T-helper 22 cell (primary cell): ENCODE results near the gene RARRES1.
"Not testable (repeated sequence)": the region's sequence is repeated elsewhere in the genome, so short reads cannot be mapped to it uniquely, and the experiment has no call there.

Experiments
- DNase-seq: peaks from one replicate; pipeline ENCODE4 v3.0.0-alpha.2; 2020; ENCODE audit warnings: low read depth

Gene RARRES1

DNA sequence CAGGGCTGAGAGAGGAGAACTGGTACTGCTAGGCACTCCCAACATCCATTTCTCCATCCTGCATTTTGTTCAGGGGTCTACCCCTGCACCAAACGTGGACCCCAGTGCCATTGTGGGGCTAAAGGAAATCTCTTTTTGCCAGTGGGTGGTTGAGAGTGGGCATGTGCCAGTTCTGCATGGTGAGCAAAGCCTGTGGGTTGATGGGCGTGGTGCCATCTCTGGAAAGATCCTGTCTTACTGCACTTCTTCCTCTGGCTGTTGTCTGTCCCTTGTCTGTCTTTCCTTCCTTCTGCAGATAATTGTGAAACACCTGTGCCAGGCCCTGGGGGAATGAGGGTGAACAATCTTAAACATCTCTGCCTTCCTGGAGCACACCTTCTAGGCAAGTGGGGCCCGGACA is 1.4 kb upstream of the RARRES1 start:
- DNase-seq, result no peak

GRCh38 chr3:158732856-158733200 is 571 bp upstream of the RARRES1 start:
- no peak for DNase-seq

- DNase-seq, result no peak
Measured at GRCh38 chr3:158731486-158731885, 771 bp downstream of the RARRES1 start.

DNA sequence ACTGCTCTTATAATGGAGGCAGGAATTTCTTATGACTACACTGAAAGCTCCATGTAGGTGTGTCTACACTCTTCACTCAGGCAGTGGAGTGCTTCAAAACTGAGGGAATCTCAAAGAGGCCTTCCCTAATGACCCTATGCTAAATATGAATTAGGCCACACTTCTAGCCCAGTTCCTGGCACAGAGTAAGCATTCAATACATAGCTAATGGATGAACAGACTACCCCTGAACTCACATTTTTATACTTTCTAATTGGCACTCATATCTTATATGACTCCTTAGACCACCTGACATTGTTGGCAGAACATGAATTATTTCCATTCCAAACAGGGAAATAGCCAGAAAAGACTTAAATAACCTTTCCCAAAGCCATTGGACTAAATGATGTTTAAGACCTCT is 3.4 kb downstream of the RARRES1 start:
- no peak for DNase-seq

DNA sequence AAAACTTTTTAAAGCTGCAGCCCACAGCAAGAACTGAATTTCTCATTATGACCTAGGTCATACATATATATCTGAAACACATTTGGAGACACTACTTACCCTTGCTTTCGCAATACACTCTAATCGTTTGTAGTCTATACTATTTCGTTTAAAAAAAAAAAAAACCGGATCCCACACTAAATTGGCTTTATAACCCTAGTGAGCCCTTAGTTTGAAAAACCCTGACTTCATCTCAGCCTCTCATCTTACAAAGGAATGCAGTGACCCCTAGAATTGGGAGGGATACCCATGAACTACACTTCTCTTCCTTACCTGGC is 4.2 kb downstream of the RARRES1 start:
- no peak for DNase-seq

DNA sequence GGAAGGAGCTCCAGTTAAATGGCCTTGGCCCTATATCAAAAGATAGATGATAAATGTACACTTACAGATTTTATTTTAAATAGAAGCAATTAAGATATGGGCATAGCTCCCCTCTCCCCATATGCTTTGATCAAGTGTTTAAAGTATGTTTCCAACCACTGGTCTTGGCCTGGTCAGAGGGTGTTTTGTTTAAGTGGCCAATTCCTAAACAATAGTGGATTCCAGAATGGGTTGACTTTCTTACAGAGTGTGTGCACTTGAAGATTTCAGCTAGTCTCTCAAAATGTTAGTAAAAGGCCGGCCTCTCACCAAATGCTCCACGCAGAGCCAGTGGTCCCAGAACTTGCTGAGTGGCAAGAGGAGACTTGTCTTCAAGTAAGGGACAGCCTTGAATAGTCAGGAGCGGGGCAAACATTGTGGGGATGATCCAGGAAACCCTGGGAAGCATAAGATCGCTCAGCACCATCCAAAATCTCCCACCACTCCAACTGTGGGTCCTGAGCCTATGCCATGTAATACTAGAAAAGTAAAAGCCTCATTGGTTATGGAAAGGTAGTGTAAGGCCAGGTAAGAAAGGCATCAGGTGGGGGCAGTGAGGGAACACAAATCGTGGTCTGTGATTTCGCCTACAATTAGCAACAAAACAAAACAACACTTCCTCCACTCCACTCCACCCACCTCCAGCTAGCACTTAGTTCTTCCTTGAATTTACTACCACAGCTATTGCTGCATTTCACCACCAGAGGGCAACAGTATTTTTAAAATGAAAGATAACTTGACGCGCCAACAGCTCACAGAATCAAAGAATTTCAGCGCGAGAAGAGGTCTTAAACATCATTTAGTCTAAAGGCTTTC is 4.8 kb downstream of the RARRES1 start:
- DNase-seq, result no peak

DNA sequence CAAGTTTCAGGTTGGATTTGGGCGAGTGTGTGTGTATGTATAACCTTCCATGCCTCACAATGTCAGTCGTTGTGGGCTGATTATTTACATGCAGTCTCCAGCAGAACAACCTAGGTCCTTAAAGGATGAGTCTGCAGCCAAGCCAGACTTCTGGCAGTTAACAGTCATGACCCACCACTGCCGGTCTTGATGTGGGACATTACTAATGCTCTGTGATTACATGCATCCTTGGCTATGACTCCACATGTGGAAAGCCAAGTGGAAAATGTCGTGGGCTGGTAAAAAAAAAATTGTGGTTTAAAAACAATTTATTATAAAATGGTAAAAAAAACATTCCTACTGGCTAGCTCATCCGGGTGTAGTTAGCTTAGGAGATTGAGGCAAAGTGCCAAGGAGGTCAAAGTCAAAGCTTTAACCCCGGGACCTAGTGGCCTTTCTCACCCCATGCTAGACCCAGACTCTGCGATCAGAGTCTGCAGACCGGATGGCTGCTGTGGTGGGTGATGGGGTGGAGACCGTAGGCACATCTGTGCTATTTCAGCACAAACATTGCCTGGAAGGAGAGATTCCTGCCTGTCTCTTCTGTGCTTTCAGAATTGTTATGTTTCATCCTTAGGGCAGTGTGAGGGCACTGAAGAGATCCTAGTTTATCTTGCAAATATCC is 6.8 kb downstream of the RARRES1 start:
- DNase-seq, result no peak

DNA sequence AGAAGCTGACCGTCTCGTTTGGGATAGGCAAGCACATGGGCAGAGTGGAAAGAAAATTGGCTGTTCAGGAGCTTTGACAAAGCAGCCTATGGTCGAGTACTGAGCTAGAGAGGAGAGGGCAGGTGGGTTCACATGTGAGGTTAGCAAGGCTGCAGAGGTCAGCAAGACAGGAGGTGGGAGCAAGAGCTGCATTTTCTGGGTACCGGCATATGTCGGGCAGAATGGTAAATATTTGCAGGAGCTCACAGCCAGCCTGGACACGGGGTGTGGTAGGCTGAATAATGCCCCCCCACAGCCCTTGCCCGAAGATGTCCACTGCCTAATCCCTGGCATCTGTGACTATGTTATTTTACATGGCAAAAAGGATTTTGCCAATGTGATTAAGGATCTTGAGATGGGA is 8.3 kb downstream of the RARRES1 start:
- DNase-seq, result no peak

DNA sequence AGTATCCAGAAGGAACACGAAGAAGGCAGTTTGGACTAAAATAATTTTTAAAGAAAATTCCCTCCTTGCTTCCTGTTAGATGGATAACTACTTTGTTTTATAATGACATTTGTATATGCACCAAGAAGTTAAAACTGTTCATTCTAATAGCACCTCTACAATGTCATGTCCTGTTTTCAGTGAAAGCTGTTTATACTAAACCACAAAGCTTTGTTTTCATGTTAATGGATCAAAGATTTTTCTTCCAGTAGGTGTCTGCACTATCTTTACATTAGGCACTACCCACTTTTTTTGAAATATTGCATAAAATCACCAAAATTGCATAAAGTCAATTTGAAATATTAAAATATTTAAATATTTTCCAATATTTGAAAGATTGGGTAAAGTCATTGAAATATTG is 10.1 kb downstream of the RARRES1 start:
- DNase-seq, result no peak

- no peak for DNase-seq
Measured at GRCh38 chr3:158718490-158719170, 13.6 kb downstream of the RARRES1 start.

DNA sequence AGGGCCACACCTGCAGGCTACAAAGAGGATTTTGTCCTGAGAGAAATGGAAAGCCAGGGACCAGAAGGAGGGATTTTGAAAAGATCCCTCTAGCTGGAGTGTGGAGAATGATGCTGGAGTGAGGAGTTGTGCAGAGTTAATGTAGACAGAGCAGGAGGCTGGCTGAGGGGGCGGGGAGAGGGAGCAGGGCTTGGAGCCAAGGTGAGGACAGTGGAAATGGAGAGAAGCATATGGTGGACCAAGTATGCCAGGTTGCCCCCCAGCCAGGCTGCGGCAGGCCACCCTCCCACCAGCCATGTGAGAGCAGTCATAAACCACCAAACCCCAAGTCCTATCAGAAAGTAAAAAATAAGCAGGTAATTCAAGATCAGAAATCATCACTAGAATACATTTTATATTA is 14.7 kb downstream of the RARRES1 start:
- DNase-seq, result no peak

- no peak for DNase-seq
Measured at GRCh38 chr3:158713094-158713499, 19.2 kb downstream of the RARRES1 start.

- DNase-seq, result no peak
Measured at GRCh38 chr3:158712443-158712842, 19.8 kb downstream of the RARRES1 start.

DNA sequence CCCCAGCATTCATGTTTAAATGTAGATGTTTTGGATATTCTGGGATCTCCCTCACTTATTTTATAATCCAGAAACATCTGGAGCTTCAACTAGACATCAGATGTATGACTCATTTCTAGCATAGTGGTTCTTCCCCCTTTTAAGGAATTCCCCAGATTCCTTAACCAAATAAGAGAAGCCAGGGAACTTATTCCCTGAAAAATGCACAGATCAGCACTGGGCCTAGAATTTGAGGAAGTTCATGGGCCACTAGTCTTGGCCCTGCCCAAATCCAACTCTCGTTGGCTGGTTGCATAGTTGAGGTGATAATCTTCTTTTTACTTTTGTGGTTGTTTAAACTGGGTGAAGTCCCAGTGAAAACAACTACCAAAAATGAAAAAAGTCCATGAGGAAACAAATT is 20.4 kb downstream of the RARRES1 start:
- DNase-seq, result no peak

- no peak for DNase-seq
Measured at GRCh38 chr3:158710601-158711000, 21.7 kb downstream of the RARRES1 start.

- no peak for DNase-seq
Measured at GRCh38 chr3:158709666-158710083, 22.6 kb downstream of the RARRES1 start.

DNA sequence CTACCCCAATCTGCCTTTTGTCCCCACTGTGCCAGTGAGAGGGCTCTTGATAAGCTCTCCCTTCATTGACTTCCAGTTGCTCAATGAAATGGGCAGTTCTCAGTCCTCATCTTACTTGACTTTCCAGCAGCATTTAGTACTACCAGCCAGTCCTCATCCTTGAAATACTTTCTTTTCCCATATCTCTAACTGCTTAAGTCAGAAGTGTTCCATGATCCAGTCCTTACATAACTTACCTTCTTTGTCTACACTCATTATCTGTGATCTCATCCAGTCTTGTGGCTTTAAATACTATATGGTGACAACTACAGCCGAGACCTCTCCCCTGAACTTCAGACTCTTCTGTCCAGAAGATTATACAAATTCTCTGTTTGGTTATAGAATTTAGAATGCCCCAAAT is 28.7 kb downstream of the RARRES1 start:
- no peak for DNase-seq

- no peak for DNase-seq
Measured at GRCh38 chr3:158702815-158703481, 29.3 kb downstream of the RARRES1 start.

DNA sequence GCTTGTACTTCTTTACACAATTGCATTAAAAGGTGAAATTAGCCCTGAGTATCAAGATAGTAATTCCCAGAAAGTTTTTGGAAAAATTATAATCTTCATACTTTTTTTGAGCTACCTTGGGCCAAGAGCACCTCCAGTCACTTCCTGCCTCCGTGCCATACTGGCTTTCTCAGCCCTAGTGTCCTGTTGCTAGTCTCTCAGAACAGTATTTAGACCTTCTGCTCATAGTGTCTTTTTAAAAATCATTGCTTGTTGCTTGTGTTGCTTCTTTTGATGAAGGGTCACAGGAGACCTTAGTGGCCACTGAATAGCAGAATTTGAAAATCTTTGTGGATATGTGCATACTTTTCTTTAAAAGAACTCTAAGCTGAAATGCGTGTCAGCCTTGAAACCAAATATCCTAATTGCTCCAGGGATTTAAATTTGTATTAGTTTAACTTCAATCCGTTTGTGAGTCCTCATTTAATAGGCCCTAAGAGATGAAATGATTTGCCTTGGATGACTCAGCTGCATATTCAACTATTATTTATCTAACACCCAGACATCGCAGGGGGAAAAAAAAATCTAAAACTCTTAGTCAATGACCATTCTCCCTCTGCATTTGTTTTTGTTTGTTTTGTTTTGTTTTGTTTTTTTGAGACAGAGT is 30.7 kb downstream of the RARRES1 start:
- no peak for DNase-seq

DNA sequence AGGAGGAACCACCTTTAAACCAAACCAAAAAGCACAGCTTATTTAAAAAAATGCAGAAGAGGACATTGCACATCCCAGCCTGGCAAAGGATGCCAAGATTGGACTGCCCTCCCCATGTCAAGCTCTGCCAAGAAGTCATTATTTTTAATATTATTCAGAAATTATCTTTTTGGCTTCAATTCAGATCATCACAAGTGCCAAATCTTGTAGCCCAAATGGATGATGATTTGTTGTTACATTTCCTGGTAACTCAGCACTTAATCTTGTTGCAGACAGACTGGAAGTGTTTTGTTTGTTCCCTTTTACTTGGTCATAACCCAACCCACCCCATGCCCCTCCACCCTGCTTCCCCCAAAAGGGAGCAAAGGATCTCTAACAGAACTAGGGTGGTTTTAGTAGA is 31.7 kb downstream of the RARRES1 start:
- no peak for DNase-seq

GRCh38 chr3:158696618-158697017 is 35.6 kb downstream of the RARRES1 start:
- DNase-seq, result no peak

DNA sequence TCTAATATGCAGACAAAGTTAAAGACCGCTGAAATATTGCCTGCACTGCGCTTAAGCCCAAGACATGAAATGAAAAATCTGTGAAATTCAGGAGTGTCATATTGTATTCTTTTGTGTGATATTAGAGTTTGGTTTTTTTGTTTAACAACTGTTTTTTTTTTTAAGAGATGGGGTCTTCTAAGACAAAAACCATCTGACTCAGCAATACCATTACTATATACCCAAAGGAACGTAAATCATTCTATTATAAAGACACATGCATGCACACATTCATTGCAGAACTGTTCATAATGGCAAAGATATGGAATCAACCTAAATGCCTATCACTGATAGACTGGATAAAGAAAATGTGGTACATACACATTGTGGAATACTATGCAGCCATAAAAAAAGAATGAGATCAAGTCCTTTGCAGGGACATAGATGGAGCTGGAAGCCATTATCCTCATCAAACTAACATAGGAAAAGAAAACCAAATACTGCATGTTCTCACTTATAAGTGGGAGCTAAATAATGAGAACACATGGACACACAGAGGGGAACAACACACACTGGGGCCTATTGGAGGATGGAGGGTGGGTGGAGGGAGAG is 38.3 kb downstream of the RARRES1 start:
- DNase-seq, result not testable (repeated sequence)
